GM21381 (cell line): Measurements from ENCODE around the gene AGPAT3.

Experiments used
- ATAC-seq: cut with Tn5 transposase; IDR thresholded peaks from one replicate; pipeline ENCODE4 v1.9.1; 2021; ENCODE audit warnings: mild to moderate bottlenecking, moderate library complexity; ENCODE audit not compliant: unreplicated experiment

Gene AGPAT3

GRCh38 chr21:43988506-43989230, 123.6 kb downstream of the AGPAT3 start:
- no peak for ATAC-seq

GRCh38 chr21:43989401-43989800, 124.4 kb downstream of the AGPAT3 start:
- ATAC-seq: no peak

GRCh38 chr21:43991447-43991991, 126.5 kb downstream of the AGPAT3 start:
- ATAC-seq: no peak

GRCh38 chr21:43992121-43992520, 127.1 kb downstream of the AGPAT3 start:
- ATAC-seq: no peak

- ATAC-seq: no peak
These were observed 128.5 kb downstream of the AGPAT3 start for GRCh38 chr21:43993420-43993934.

GRCh38 chr21:43994085-43994484, 129.1 kb downstream of the AGPAT3 start:
- no peak for ATAC-seq

GRCh38 chr21:43994646-43995045, 129.6 kb downstream of the AGPAT3 start:
- ATAC-seq: no peak

- ATAC-seq: no peak
These were observed 130.6 kb downstream of the AGPAT3 start for GRCh38 chr21:43995521-43996105.

GRCh38 chr21:43997766-43998742, 133.0 kb downstream of the AGPAT3 start:
- ATAC-seq: no peak

GRCh38 chr21:44000360-44000759, 135.3 kb downstream of the AGPAT3 start:
- ATAC-seq: no peak

GRCh38 chr21:44002511-44002910, 137.5 kb downstream of the AGPAT3 start:
- ATAC-seq: no peak

- no peak for ATAC-seq
These were observed 138.4 kb downstream of the AGPAT3 start for GRCh38 chr21:44003307-44003966.

GRCh38 chr21:44005071-44005470, 140.0 kb downstream of the AGPAT3 start:
- ATAC-seq: no peak

- no peak for ATAC-seq
These were observed 140.6 kb downstream of the AGPAT3 start for GRCh38 chr21:44005593-44005992.

GRCh38 chr21:44006017-44006619, 141.1 kb downstream of the AGPAT3 start:
- no peak for ATAC-seq

- no peak for ATAC-seq
These were observed 141.6 kb downstream of the AGPAT3 start for GRCh38 chr21:44006656-44007055.

GRCh38 chr21:44010429-44010828, 145.4 kb downstream of the AGPAT3 start:
- no peak for ATAC-seq

GRCh38 chr21:44011123-44011522, 146.1 kb downstream of the AGPAT3 start:
- ATAC-seq: no peak

GRCh38 chr21:44011579-44012473, 146.8 kb downstream of the AGPAT3 start, which contains the start of gene TRAPPC10:
Gene TRAPPC10, plus strand, starts transcription at chr21:44012309. Its CDS starts 185 bp downstream, at chr21:44012494.
- ATAC-seq: peak; percentile 69
